Fibroblast of the aortic adventitia (primary cell): ENCODE measurements around the gene STEAP2. TPM values are rescaled to one million over a fixed set of nuclear protein-coding genes. Genes with fewer than 3 reads are reported as not detected.
"Not testable (repeated sequence)": the region's sequence is repeated elsewhere in the genome, so short reads cannot be mapped to it uniquely, and the experiment has no call there.

Experiments used
- DNase-seq: peaks from one replicate; pipeline ENCODE4 v3.0.0-alpha.2; 2010; ENCODE audit warnings: low read depth
- H3K4me3 ChIP-seq: 2 replicates; pipeline ENCODE4 v1.5.1; 2011; ENCODE audit warnings: low read depth, mild to moderate bottlenecking, control low read depth, low read length, moderate library complexity
- CTCF ChIP-seq: IDR thresholded peaks from 2 replicates; pipeline ENCODE4 v1.5.1; 2011; ENCODE audit warnings: mild to moderate bottlenecking, low read length, control low read depth, inconsistent platforms; ENCODE audit not compliant: insufficient read depth
- total RNA-seq: library from RNA; depleted of rRNA; stranded (reverse); fragments of >200 nt; gene quantifications from 2 replicates; pipeline ENCODE4 v1.2.3, GENCODE V29; 2012; ENCODE audit warnings: low replicate concordance

Gene STEAP2
- total RNA-seq, 1 donor: 28.4 TPM

DNA sequence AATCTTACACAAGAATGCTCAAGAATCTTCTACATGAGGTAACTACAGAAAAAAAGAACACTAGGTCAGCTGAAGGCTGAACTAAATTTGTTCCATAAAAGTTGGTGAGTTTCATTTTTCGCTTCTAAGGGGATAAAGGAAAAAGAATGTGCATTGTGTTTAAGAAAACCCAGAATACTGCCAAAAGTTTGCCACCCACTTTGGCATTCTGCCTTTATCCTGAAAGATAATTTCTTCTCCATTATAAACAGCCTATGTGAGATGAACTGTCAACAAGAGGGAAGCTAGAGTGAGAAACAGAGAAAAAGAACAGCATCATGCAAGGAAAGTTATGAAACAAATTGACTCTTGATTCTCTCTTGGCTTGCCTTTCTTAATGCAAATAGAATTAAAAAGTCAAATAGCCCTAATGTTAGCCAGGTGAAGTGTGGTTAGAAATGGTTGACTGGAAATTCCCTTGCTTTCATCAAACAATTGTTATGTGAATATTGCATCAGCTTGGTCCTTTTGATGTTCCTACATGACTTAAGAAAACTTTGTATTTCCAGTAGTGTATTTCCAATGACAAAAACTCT, 31.4 kb upstream of the STEAP2 start:
- no peak overlapping the region for H3K4me3 ChIP-seq
- peak; percentile 89 for DNase-seq
- TF ChIP-seq CTCF: no peak

DNA sequence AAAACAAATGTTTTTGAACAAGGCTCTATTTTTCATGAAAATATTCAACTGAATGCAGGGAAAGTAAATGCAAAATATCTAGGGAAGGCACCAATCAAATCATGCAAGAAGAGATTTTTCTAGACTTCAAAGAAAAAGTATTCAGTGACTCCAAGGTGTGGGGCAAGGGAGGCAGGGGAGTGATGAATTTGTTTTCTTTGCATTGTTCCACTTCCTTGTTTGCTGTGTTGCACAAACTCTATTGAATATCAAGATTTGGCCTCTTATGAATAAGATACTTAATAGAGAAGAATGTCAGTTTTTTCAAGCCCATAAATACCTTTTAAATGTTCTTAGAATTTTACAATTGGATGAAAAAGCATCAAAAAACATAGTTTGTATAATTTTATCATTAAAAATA, 30.9 kb upstream of the STEAP2 start:
- H3K4me3 ChIP-seq: no peak overlapping the region
- no peak for TF ChIP-seq CTCF
- no peak for DNase-seq

GRCh38 chr7:90181485-90181884, 30.1 kb upstream of the STEAP2 start:
- no peak for TF ChIP-seq CTCF
- peak; percentile 33 for DNase-seq
- H3K4me3 ChIP-seq: no peak overlapping the region

GRCh38 chr7:90186290-90186689, 25.2 kb upstream of the STEAP2 start:
- H3K4me3 ChIP-seq, DNase-seq: not testable (repeated sequence)

DNA sequence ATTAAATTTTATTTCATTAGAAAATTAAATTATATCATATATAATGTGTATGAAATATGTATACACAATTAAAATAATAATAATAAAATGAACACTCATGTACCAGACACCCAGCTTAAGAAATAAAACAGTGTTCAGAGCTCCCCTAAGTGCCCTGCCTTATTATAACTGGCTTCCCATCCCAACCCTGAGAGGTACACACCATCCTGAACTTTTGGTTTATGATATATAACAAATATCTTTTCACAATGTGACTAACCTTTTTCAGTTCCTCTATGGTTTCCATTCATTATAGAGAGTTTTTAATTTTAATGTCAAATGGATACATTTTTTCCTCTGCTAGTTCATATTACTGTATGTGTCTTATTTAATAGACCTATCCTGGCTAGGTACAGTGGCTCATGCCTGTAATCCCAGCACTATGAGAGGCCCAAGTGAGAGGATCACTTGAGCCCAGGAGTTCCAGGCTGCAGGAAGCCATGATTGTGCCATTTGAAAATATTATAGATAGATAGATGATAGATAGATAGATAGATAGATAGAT, 24.0 kb upstream of the STEAP2 start:
- TF ChIP-seq CTCF: no peak
- DNase-seq: no peak
- H3K4me3 ChIP-seq: no peak overlapping the region

- no peak for TF ChIP-seq CTCF
- no peak overlapping the region for H3K4me3 ChIP-seq
- no peak for DNase-seq
Observed at GRCh38 chr7:90188281-90188680, 23.3 kb upstream of the STEAP2 start.

DNA sequence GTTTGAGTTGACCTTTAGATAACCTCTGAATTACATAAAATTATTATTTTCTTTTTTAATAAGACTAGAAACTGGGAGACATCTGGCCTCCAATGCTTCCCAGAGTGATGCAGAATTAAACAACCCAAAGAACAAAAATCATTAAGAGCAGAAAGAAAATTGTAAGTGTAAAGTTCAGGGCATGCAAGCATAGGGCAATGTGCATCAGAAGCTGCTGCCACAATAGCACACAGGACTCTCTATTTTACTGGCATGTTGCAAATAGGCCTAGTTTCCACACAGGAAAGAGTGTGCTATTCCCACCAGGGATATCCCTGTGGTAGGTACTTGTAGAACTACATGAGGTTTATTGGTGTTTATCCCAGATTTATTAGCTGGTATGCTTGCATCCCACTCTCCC, 20.5 kb upstream of the STEAP2 start:
- TF ChIP-seq CTCF: no peak
- DNase-seq: no peak
- no peak overlapping the region for H3K4me3 ChIP-seq
